GM12873 (cell line): ENCODE data around the gene TUT7.
A peak's percentile ranks its signal among the peaks of the same experiment; 100 is the strongest.

Experiments used
- CTCF ChIP-seq: IDR thresholded peaks from 2 replicates; pipeline ENCODE4 v1.5.1; 2012; ENCODE audit warnings: low read depth, mild to moderate bottlenecking, moderate library complexity, low read length, control low read depth; ENCODE audit not compliant: insufficient read depth; ENCODE audit errors: missing control alignments

TUT7 gene

GRCh38 chr9:86288499-86289198 lies 65.6 kb downstream of the TUT7 start:
- no peak for TF ChIP-seq CTCF

GRCh38 chr9:86287013-86287412 lies 67.2 kb downstream of the TUT7 start:
- peak; percentile 27 for TF ChIP-seq CTCF

GRCh38 chr9:86286278-86286677 lies 67.9 kb downstream of the TUT7 start:
- TF ChIP-seq CTCF = no peak

GRCh38 chr9:86285261-86285660 lies 68.9 kb downstream of the TUT7 start:
- TF ChIP-seq CTCF = no peak

- TF ChIP-seq CTCF = no peak
Measured at GRCh38 chr9:86282979-86283535, 71.2 kb downstream of the TUT7 start.

GRCh38 chr9:86282077-86282978 lies 71.9 kb downstream of the TUT7 start, which contains the start of gene ISCA1:
ISCA1 (minus strand) TSS chr9:86282538; CDS start chr9:86282458, 80 bp downstream.
- no peak for TF ChIP-seq CTCF

GRCh38 chr9:86281593-86282076 lies 72.6 kb downstream of the TUT7 start:
- no peak for TF ChIP-seq CTCF
